ENCODE measurements around the gene LRSAM1.

- TF ChIP-seq CTCF (IDR thresholded peaks at IDR 0.05; ENCODE audit: borderline replicate concordance, extremely low read depth, low read length, poor library complexity, severe bottlenecking) (no peak), EZH2 (IDR thresholded peaks at IDR 0.05; ENCODE audit: borderline replicate concordance, low read depth, low read length, severe bottlenecking) (no peak)
Measured at GRCh38 chr9:127450243-127450760, 1.0 kb upstream of the LRSAM1 start.

Data from DND-41 (cell line).